Upper lobe of right lung (tissue), 1 donor: ENCODE data around the gene SH3BGRL2. TPM values are rescaled to one million over a fixed set of nuclear protein-coding genes. Genes with fewer than 3 reads are reported as not detected.

Experiments
- ATAC-seq: fragments of 200-7000 bp; cut with Tn5 transposase; one replicate; pipeline ENCODE4 v1.9.1; 2020; ENCODE audit warnings: mild to moderate bottlenecking, moderate library complexity
- DNase-seq: peaks from one replicate; pipeline ENCODE4 v3.0.0-alpha.2; 2020
- H3K27ac ChIP-seq: fragments of 200-600 bp; one replicate; pipeline ENCODE4 v1.8.0; 2022
- H3K27me3 ChIP-seq: fragments of 200-600 bp; one replicate; pipeline ENCODE4 v1.8.0; 2022; ENCODE audit warnings: mild to moderate bottlenecking
- H3K36me3 ChIP-seq: fragments of 200-600 bp; one replicate; pipeline ENCODE4 v1.8.0; 2022
- H3K4me1 ChIP-seq: fragments of 200-600 bp; one replicate; pipeline ENCODE4 v1.8.0; 2022
- H3K4me3 ChIP-seq: fragments of 200-600 bp; one replicate; pipeline ENCODE4 v1.8.0; 2022; ENCODE audit warnings: mild to moderate bottlenecking
- H3K9me3 ChIP-seq: fragments of 200-600 bp; one replicate; pipeline ENCODE4 v1.8.0; 2022
- intact Hi-C: fragments of 100-400 bp; cut with DNase I; formaldehyde crosslinking; loops from one replicate; pipeline ENCODE4 v1.11.0; 2022
- long read RNA-seq: library from polyadenylated mRNA; unstranded; transcript quantifications from one replicate; pipeline ENCODE4 v2.0.0, GENCODE V29; 2021
- total RNA-seq: library from RNA; stranded (reverse); fragmentation: NEBNext Ultra II Directional; extraction: Animal tissue kit (Norgen Biotek cat#: 25700); gene quantifications from one replicate; pipeline ENCODE4 v1.2.1, GENCODE V29; 2021
- TF ChIP-seq, protein P1 (sequence below): fragments of 200-600 bp; IDR thresholded peaks from one replicate; pipeline ENCODE4 v1.8.0; 2022; ENCODE audit warnings: antibody characterized with exemption
- donor health status: DM: no; HTN: yes; CAD: no; lungs with severe emphysema.

The SH3BGRL2 gene
- 33.9 TPM for total RNA-seq
- long read RNA-seq, full-length matches to known transcripts = 46 of 79 reads
- long read RNA-seq, partial matches to known transcripts = 26 of 79 reads
- long read RNA-seq, other reads (novel, unspliced or antisense) = 7 of 79 reads

DNA sequence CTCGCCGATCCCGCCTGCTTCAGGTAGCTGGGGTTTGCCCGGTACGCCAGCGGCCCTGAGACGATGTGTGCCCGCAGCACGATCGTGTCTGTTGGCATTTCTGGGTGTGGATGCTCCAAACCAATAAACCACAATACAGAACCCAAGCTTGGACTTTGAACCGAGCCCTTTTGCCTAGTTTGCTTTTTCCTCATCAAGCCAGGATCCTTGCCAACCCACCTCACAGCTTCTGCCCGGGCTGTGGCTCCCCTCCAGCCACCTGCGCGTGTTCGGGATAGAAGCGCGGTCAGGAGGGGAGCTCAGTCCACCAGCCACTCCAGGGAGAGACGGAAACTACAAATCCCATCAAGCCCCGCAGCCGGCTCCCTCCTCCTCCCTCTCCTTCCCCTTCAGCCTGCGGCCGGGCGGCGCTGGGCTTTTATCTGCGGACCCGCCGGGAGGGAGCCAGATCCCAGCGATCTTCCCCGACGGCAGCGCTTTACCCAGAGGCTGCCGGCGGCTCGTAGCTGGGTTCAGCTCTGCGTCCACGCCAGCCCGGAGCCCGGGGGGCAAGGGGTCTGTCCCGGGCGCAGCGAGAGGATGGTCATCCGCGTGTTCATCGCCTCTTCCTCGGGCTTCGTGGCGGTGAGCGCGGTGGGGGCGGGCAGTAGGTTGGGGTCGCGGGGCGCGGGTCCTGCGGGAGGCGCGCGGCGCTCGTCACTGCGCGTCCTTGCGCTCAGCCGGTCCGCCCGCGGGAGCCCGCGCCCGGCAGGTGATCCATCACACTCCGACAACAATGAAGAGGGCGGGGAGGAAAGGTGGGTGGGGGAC, at the start of gene SH3BGRL2:
SH3BGRL2 (plus strand) TSS at position 447 of the 810 bp plus-strand sequence; CDS start at position 580, 133 bp downstream.
- ATAC-seq (peak; percentile 96), DNase-seq (peak; percentile 88)
- H3K4me3 ChIP-seq = peak within 1 kb of the TSS; percentile 73
- H3K4me1 ChIP-seq = peaks cover 10% of the 10 kb centered on the region
- intact Hi-C loops = no loop called here
- peak within 1 kb of the TSS; percentile 84 for H3K27ac ChIP-seq
- TF ChIP-seq, protein P1, sequence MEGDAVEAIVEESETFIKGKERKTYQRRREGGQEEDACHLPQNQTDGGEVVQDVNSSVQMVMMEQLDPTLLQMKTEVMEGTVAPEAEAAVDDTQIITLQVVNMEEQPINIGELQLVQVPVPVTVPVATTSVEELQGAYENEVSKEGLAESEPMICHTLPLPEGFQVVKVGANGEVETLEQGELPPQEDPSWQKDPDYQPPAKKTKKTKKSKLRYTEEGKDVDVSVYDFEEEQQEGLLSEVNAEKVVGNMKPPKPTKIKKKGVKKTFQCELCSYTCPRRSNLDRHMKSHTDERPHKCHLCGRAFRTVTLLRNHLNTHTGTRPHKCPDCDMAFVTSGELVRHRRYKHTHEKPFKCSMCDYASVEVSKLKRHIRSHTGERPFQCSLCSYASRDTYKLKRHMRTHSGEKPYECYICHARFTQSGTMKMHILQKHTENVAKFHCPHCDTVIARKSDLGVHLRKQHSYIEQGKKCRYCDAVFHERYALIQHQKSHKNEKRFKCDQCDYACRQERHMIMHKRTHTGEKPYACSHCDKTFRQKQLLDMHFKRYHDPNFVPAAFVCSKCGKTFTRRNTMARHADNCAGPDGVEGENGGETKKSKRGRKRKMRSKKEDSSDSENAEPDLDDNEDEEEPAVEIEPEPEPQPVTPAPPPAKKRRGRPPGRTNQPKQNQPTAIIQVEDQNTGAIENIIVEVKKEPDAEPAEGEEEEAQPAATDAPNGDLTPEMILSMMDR = no peak
- no peaks in the 10 kb centered on the region for H3K9me3 ChIP-seq
- H3K27me3 ChIP-seq = no peaks in the 10 kb centered on the region
- no peaks in the 10 kb centered on the region for H3K36me3 ChIP-seq

DNA sequence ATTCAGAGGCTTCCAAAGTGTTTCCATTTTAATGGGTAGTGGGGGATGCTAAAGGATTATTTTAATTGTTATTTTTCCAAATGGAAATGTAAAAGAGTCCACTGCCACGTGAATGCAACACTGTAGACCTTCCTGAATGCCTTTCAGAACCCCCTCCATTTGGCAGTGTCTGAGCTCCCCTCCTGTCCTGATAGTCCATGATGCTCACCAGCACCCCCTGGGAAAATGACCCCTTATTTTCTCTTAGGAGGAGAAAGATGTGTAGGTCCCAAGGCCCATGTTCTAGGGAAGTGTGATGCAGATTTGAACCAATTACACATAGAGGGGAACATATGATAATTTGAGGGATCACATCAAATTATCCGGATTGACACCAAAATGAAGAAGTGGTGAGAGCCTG, 46.8 kb upstream of the SH3BGRL2 start:
- intact Hi-C loops = no loop called here
- H3K27me3 ChIP-seq = no peaks in the 10 kb centered on the region
- ATAC-seq = no peak

DNA sequence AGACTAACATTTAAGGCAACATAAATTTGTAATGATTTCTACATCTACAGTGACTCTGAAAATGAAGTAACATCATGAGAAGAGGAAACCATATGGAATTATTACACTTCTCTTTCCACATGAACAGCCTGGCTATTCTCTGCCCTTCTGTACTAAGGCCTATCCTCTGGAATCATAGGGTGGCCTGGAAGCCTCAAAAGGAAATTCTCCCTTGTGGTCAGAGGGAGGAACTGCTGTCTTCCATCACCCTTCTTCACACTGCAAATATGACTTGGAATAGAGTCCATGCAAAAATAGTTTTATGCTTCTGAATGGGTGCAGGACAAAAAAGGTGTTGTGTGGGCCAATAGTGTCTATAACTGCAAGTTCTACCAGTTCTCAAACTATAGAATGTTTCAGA, 44.6 kb upstream of the SH3BGRL2 start:
- intact Hi-C loops = no loop called here
- H3K4me3 ChIP-seq = no peak overlapping the region
- H3K9me3 ChIP-seq = no peaks in the 10 kb centered on the region
- ATAC-seq (peak; percentile 40), DNase-seq (no peak)
- TF ChIP-seq, protein P1 = peak; percentile 26
- H3K4me1 ChIP-seq = no peaks in the 10 kb centered on the region
- H3K27ac ChIP-seq = no peak overlapping the region
- no peaks in the 10 kb centered on the region for H3K36me3 ChIP-seq
- H3K27me3 ChIP-seq = no peaks in the 10 kb centered on the region

More for the DNA sequence above, 46.8 kb upstream of the SH3BGRL2 start:
- no peak overlapping the region for H3K4me3 ChIP-seq
- no peak for DNase-seq
- H3K27ac ChIP-seq = no peak overlapping the region
- no peaks in the 10 kb centered on the region for H3K36me3 ChIP-seq
- H3K9me3 ChIP-seq = no peaks in the 10 kb centered on the region
- no peaks in the 10 kb centered on the region for H3K4me1 ChIP-seq
- TF ChIP-seq, protein P1 = no peak

DNA sequence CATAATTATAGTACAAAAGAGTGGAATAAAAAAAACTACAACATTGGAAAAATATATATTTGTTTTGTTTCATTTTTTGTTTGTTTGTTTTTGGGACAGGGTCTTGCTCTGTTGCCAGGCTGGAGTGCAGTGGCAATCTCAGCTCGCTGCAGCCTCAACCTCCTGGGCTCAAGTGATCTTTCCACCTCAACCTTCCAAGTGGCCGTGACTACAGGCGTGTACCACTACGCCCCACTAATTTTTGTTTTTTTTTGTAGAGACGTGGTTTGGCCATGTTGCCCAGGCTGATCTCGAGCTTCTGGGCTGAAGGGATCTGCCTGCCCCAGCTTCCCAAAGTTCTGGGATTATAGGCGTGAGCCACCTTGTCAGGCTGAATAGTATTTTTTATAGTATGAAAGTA, 41.4 kb upstream of the SH3BGRL2 start:
- TF ChIP-seq, protein P1 = no peak
- no peaks in the 10 kb centered on the region for H3K36me3 ChIP-seq
- H3K9me3 ChIP-seq = no peaks in the 10 kb centered on the region
- no peaks in the 10 kb centered on the region for H3K4me1 ChIP-seq
- ATAC-seq (no peak), DNase-seq (no peak)
- intact Hi-C loops = no loop called here
- no peak overlapping the region for H3K4me3 ChIP-seq
- no peaks in the 10 kb centered on the region for H3K27me3 ChIP-seq
- no peak overlapping the region for H3K27ac ChIP-seq

DNA sequence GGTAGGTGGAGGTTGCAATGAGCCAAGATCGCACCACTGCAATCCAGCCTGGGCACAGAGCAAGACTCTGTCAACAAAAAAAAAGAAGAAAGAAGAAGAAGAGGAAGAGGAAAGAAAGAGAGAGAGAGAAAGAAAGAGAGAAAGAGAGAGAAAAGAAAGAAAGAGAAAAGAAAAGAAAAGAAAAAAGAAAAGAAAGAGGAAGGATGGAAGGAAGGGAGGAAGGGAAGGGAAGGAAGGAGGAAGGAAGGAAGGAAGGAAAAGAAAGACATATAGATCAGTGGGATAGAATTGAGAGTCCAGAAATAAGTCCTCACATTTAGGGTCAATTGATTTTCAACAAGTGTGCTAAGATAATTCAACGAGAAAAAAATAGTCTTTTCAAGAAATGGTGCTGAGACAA, 34.0 kb upstream of the SH3BGRL2 start:
- DNase-seq = no peak
- no peak overlapping the region for H3K27ac ChIP-seq
- no peak overlapping the region for H3K4me3 ChIP-seq
- no peak for ATAC-seq
- intact Hi-C loops = no loop called here
- H3K27me3 ChIP-seq = no peaks in the 10 kb centered on the region
- no peaks in the 10 kb centered on the region for H3K9me3 ChIP-seq
- TF ChIP-seq, protein P1 = no peak
- no peaks in the 10 kb centered on the region for H3K36me3 ChIP-seq
- H3K4me1 ChIP-seq = no peaks in the 10 kb centered on the region
